Right cardiac atrium (tissue), 5 donors: ENCODE data around the gene TBK1. TPM values are rescaled to one million over a fixed set of nuclear protein-coding genes. Genes with fewer than 3 reads are reported as not detected.

Source experiments
- ATAC-seq, 2 donors: fragments of 200-7000 bp; cut with Tn5 transposase; one replicate each; pipeline versions ENCODE4 v1.8.0 to v1.9.1; 2020; ENCODE audit warnings: moderate library complexity in 2 of 2, mild to moderate bottlenecking in 1 of 2
- DNase-seq, 3 donors: peaks; one replicate each; pipeline ENCODE4 v3.0.0-alpha.2; 2020
- H3K27ac ChIP-seq: one replicate; pipeline ENCODE4 v1.5.1; 2013; ENCODE audit warnings: mild to moderate bottlenecking, low read length, control low read depth, moderate library complexity
- H3K27me3 ChIP-seq: one replicate; pipeline ENCODE4 v1.6.1; 2013; ENCODE audit not compliant: control insufficient read depth, insufficient read depth
- H3K4me1 ChIP-seq: one replicate; pipeline ENCODE4 v1.6.1; 2013; ENCODE audit warnings: low read length; ENCODE audit not compliant: control insufficient read depth, insufficient read depth
- H3K4me3 ChIP-seq: one replicate; pipeline ENCODE4 v1.5.1; 2013; ENCODE audit warnings: low read length, control low read depth
- H3K9me3 ChIP-seq: one replicate; pipeline ENCODE4 v1.6.1; 2013; ENCODE audit warnings: low read length; ENCODE audit not compliant: control insufficient read depth
- WGBS: extraction: QIAGEN DNeasy Blood & Tissue Kit; methylation state at CpG from one replicate; pipeline ENCODE4 v1.1.7; 2013; 5-methylcytosine and 5-hydroxymethylcytosine counted together
- intact Hi-C, 4 donors: fragments of 100-400 bp; cut with DNase I; formaldehyde crosslinking; loops; one replicate each; pipeline versions ENCODE4 v1.11.0 to v1.14.0; 2022 to 2023
- long read RNA-seq, 4 donors: library from polyadenylated mRNA; unstranded; transcript quantifications; one replicate each; pipeline ENCODE4 v2.0.0, GENCODE V29; 2020 to 2021
- polyA plus RNA-seq: library from polyadenylated mRNA; stranded (reverse); fragments of 200-250 nt; gene quantifications from one replicate; pipeline ENCODE4 v1.2.3, GENCODE V29; 2013
- total RNA-seq, 4 donors: library from RNA; stranded (reverse); fragmentation: NEBNext Ultra II Directional; extraction: Animal tissue kit (Norgen Biotek cat#: 25700); gene quantifications; one replicate each; pipeline ENCODE4 v1.2.1, GENCODE V29; 2021
- donor health status: healthy with polysubstance abuse.
- donor health status: DM: no; HTN: yes; CAD: no.
- donor health status: DM: no; HTN: no; CAD: no.
- donor health status: DM: no; HTN: yes; CAD: no; lungs with severe emphysema.
- donor health status: DM: yes; HTN: yes; CAD: no.

The TBK1 gene
- total RNA-seq (10 to 100 TPM; 13.2 to 14.7 (median 14.0) TPM), polyA plus RNA-seq (10.5 TPM)
- long read RNA-seq, donor 1, transcript TBK1-201 (21 exons, 3,256 nt): major isoform, 24 of 29 reads
- long read RNA-seq, donor 1, partial matches to known transcripts: 4 of 29 reads
- long read RNA-seq, donor 1, other reads (novel, unspliced or antisense): 1 of 29 reads
- long read RNA-seq, donor 2, transcript TBK1-201 (21 exons, 3,256 nt): major isoform, 10 of 13 reads
- long read RNA-seq, donor 2, partial matches to known transcripts: 1 of 13 reads
- long read RNA-seq, donor 2, other reads (novel, unspliced or antisense): 2 of 13 reads
- long read RNA-seq, donor 3, transcript TBK1-201 (21 exons, 3,256 nt): major isoform, 62 of 75 reads
- long read RNA-seq, donor 3, partial matches to known transcripts: 7 of 75 reads
- long read RNA-seq, donor 3, other reads (novel, unspliced or antisense): 6 of 75 reads
- long read RNA-seq, donor 4, transcript TBK1-201 (21 exons, 3,256 nt): major isoform, 14 of 14 reads
- long read RNA-seq, donor 4, partial matches to known transcripts: 0 of 14 reads
- long read RNA-seq, donor 4, other reads (novel, unspliced or antisense): 0 of 14 reads

GRCh38 chr12:64451687-64452558 lies at the start of gene TBK1:
TBK1 (plus strand) TSS chr12:64452120; CDS start chr12:64455871, 3,751 bp downstream.
- Histone ChIP-seq H3K4me3 (peak within 1 kb of the TSS; percentile 92), H3K9me3 (no peaks in the 10 kb centered on the region), H3K27me3 (no peaks in the 10 kb centered on the region), H3K4me1 (no peaks in the 10 kb centered on the region), H3K27ac (peak within 1 kb of the TSS; percentile 95)
- WGBS: under 1% methylated on average over 94 of the region's 94 CpGs
- DNase-seq: peak; percentile 92 to 97 (median 96)
- intact Hi-C loops: no loop called here
- peak; percentile 97 to 98 for ATAC-seq

- H3K27me3 ChIP-seq: no peaks in the 10 kb centered on the region
- intact Hi-C loops: no loop called here
- no peak overlapping the region for H3K27ac ChIP-seq
- DNase-seq: no peak
- H3K4me3 ChIP-seq: no peak overlapping the region
- no peak for ATAC-seq
- H3K9me3 ChIP-seq: no peaks in the 10 kb centered on the region
- 90% methylated on average over 5 of the region's 5 CpGs for WGBS
- peaks cover 2% of the 10 kb centered on the region for H3K4me1 ChIP-seq
Observed at GRCh38 chr12:64402181-64402580, 49.7 kb upstream of the TBK1 start.

- Histone ChIP-seq H3K27me3 (no peaks in the 10 kb centered on the region), H3K4me3 (peak within 1 kb of the TSS; percentile 58), H3K4me1 (peaks cover 2% of the 10 kb centered on the region), H3K9me3 (no peaks in the 10 kb centered on the region), H3K27ac (peak within 1 kb of the TSS; percentile 91)
- ATAC-seq (peak; percentile 97 to 98), DNase-seq (peak; percentile 96 to 98 (median 98))
- WGBS: 12% methylated on average over 60 of the region's 60 CpGs
- intact Hi-C loops: no loop called here
Observed at GRCh38 chr12:64403707-64404469, 48.0 kb upstream of the TBK1 start, which contains the start of gene XPOT. XPOT (plus strand) TSS chr12:64404392; CDS start chr12:64410036, 5,644 bp downstream.

- peaks cover 2% of the 10 kb centered on the region for H3K4me1 ChIP-seq
- H3K4me3 ChIP-seq: peak overlapping the region; percentile 58
- no peaks in the 10 kb centered on the region for H3K27me3 ChIP-seq
- no peaks in the 10 kb centered on the region for H3K9me3 ChIP-seq
- H3K27ac ChIP-seq: peak overlapping the region; percentile 78
- intact Hi-C loops: no loop called here
- under 1% methylated on average over 78 of the region's 78 CpGs for WGBS
- ATAC-seq: peak; percentile 68 to 72
- peak in 1 of 3 donors; percentile 60 for DNase-seq
Observed at GRCh38 chr12:64404470-64405256, 47.3 kb upstream of the TBK1 start.

GRCh38 chr12:64407342-64408223 lies 44.3 kb upstream of the TBK1 start:
- Histone ChIP-seq H3K4me1 (peaks cover 2% of the 10 kb centered on the region), H3K27me3 (no peaks in the 10 kb centered on the region), H3K9me3 (no peaks in the 10 kb centered on the region), H3K27ac (no peak overlapping the region), H3K4me3 (no peak overlapping the region)
- DNase-seq (no peak), ATAC-seq (no peak)
- intact Hi-C loops: no loop called here
- WGBS: 84% methylated on average over 9 of the region's 9 CpGs

- ATAC-seq (no peak), DNase-seq (no peak)
- no peaks in the 10 kb centered on the region for H3K27me3 ChIP-seq
- intact Hi-C loops: no loop called here
- no peak overlapping the region for H3K4me3 ChIP-seq
- no peaks in the 10 kb centered on the region for H3K9me3 ChIP-seq
- 90% methylated on average over 2 of the region's 2 CpGs for WGBS
- H3K27ac ChIP-seq: no peak overlapping the region
- H3K4me1 ChIP-seq: no peaks in the 10 kb centered on the region
Observed at GRCh38 chr12:64411427-64411826, 40.5 kb upstream of the TBK1 start.

GRCh38 chr12:64412459-64412858 lies 39.5 kb upstream of the TBK1 start:
- Histone ChIP-seq H3K27me3 (no peaks in the 10 kb centered on the region), H3K4me1 (no peaks in the 10 kb centered on the region), H3K4me3 (no peak overlapping the region), H3K9me3 (no peaks in the 10 kb centered on the region), H3K27ac (no peak overlapping the region)
- ATAC-seq (no peak), DNase-seq (no peak)
- intact Hi-C loops: no loop called here
- 95% methylated on average over 2 of the region's 2 CpGs for WGBS

- WGBS: 84% methylated on average over 2 of the region's 2 CpGs
- Histone ChIP-seq H3K27ac (no peak overlapping the region), H3K4me3 (no peak overlapping the region), H3K9me3 (no peaks in the 10 kb centered on the region), H3K27me3 (no peaks in the 10 kb centered on the region), H3K4me1 (no peaks in the 10 kb centered on the region)
- intact Hi-C loops: no loop called here
- ATAC-seq (no peak), DNase-seq (no peak)
Observed at GRCh38 chr12:64413884-64414283, 38.0 kb upstream of the TBK1 start.

GRCh38 chr12:64418209-64418608 lies 33.7 kb upstream of the TBK1 start:
- Histone ChIP-seq H3K27me3 (no peaks in the 10 kb centered on the region), H3K9me3 (no peaks in the 10 kb centered on the region), H3K4me1 (no peaks in the 10 kb centered on the region), H3K27ac (no peak overlapping the region), H3K4me3 (no peak overlapping the region)
- no peak for ATAC-seq
- DNase-seq: no peak
- intact Hi-C loops: no loop called here
